Vagina (tissue), 2 donors: Measurements from ENCODE around the gene CETP. TPM values are rescaled to one million over a fixed set of nuclear protein-coding genes. Genes with fewer than 3 reads are reported as not detected.

ENCODE experiments used
- DNase-seq, 2 donors: peaks; one replicate each; pipeline ENCODE4 v3.0.0-alpha.2; 2017; ENCODE audit errors: extremely low spot score in 2 of 2
- H3K27ac ChIP-seq: fragments of 200-600 bp; sonication (generic); one replicate; pipeline ENCODE4 v1.5.1; 2019
- H3K27me3 ChIP-seq: fragments of 200-600 bp; sonication (generic); one replicate; pipeline ENCODE4 v1.5.1; 2019
- H3K36me3 ChIP-seq, 2 donors: fragments of 200-600 bp; sonication (generic); one replicate each; pipeline ENCODE4 v1.5.1; 2017 to 2019
- H3K4me1 ChIP-seq: fragments of 200-600 bp; sonication (generic); one replicate; pipeline ENCODE4 v1.5.1; 2019
- H3K4me3 ChIP-seq, 2 donors: fragments of 200-600 bp; sonication (generic); 1 replicate in 1 of 2; 2 replicates in 1 of 2; pipeline ENCODE4 v1.5.1; 2016 to 2019
- H3K9me3 ChIP-seq: fragments of 200-600 bp; sonication (generic); one replicate; pipeline ENCODE4 v1.5.1; 2019
- CTCF ChIP-seq, 3 experiments: fragments of 450-650 bp in 2 of 3; fragments of 200-600 bp in 1 of 3; sonication (generic) in 1 of 3; IDR thresholded peaks; one replicate each; pipeline ENCODE4 v1.5.1; 2017 to 2019; ENCODE audit warnings: antibody characterized with exemption in 3 of 3, mild to moderate bottlenecking in 2 of 3, moderate library complexity in 2 of 3
- POLR2A ChIP-seq, 2 donors: fragments of 450-650 bp; IDR thresholded peaks; one replicate each; pipeline ENCODE4 v1.6.1; 2017; ENCODE audit warnings: antibody characterized with exemption in 2 of 2, mild to moderate bottlenecking in 2 of 2, moderate library complexity in 2 of 2
- POLR2AphosphoS5 ChIP-seq, 2 donors: sonication (generic); formaldehyde crosslinking; IDR thresholded peaks; one replicate each; pipeline ENCODE4 v1.9.0; 2017; ENCODE audit warnings: antibody characterized with exemption in 2 of 2, mild to moderate bottlenecking in 2 of 2, low read depth in 1 of 2; ENCODE audit not compliant: insufficient read depth in 1 of 2
- intact Hi-C: fragments of 100-400 bp; cut with DNase I; formaldehyde crosslinking; loops from one replicate; pipeline ENCODE4 v1.15.1; 2023
- total RNA-seq: library from RNA; depleted of rRNA; stranded (reverse); fragments of >200 nt; gene quantifications from one replicate; pipeline ENCODE4 v1.2.3, GENCODE V29; 2016

The CETP gene
- total RNA-seq, 1 donor from 2014 or later, result not detected

- TF ChIP-seq POLR2AphosphoS5 (IDR thresholded peaks at IDR 0.05; ENCODE audit: insufficient read depth in 1 of 2, low read depth in 1 of 2), result no peak
- no peak for TF ChIP-seq POLR2A (IDR thresholded peaks at IDR 0.05)
- TF ChIP-seq CTCF (IDR thresholded peaks at IDR 0.05), result no peak
- DNase-seq, result no peak
- H3K36me3 ChIP-seq, result peaks cover 0 to 32% of the 10 kb centered on the region in 2 donors
Measured at GRCh38 chr16:57032931-57033330, 71.2 kb downstream of the CETP start.

More at GRCh38 chr16:57032931-57033330, 71.2 kb downstream of the CETP start:
- H3K9me3 ChIP-seq, result no peaks in the 10 kb centered on the region
- intact Hi-C loops, result no loop called here
- H3K27ac ChIP-seq, result no peak overlapping the region
- H3K4me1 ChIP-seq, result no peaks in the 10 kb centered on the region
- no peak overlapping the region for H3K4me3 ChIP-seq
- no peaks in the 10 kb centered on the region for H3K27me3 ChIP-seq

Other genes with a start within 250 kb of the CETP start
- 43.7 TPM for gene NUP93, start 231.8 kb upstream of the CETP start, total RNA-seq
- gene SLC12A3, start 96.7 kb upstream of the CETP start, total RNA-seq, result not detected
- gene HERPUD1, start 29.8 kb upstream of the CETP start, total RNA-seq, result 97.7 TPM
- gene NLRC5, start 27.6 kb downstream of the CETP start, total RNA-seq, result 114 TPM
- gene CPNE2, start 130.6 kb downstream of the CETP start, total RNA-seq, result 40.3 TPM
- 70.5 TPM for gene PSME3IP1, start 224.1 kb downstream of the CETP start, total RNA-seq
- 37.6 TPM for gene RSPRY1, start 224.4 kb downstream of the CETP start, total RNA-seq